HEK293 (cell line): ENCODE results near the gene CAGE1.

Experiments used
- ELK4 ChIP-seq: IDR thresholded peaks from 2 replicates; pipeline ENCODE4 v1.6.1; 2011; ENCODE audit warnings: mild to moderate bottlenecking, low read depth, low read length, borderline replicate concordance
- GLI2 ChIP-seq: fragments of 450-650 bp; formaldehyde crosslinking; IDR thresholded peaks from 2 replicates; pipeline ENCODE4; 2017; ENCODE audit warnings: missing biosample characterization, missing genetic modification characterization, low read depth, borderline replicate concordance
- GLIS1 ChIP-seq: fragments of 450-650 bp; formaldehyde crosslinking; IDR thresholded peaks from 2 replicates; pipeline ENCODE4 v1.5.1; 2016; ENCODE audit warnings: missing biosample characterization, missing genetic modification characterization
- HIC1 ChIP-seq: fragments of 450-650 bp; formaldehyde crosslinking; IDR thresholded peaks from 2 replicates; pipeline ENCODE4 v1.5.1; 2016; ENCODE audit warnings: missing biosample characterization, missing genetic modification characterization
- MYNN ChIP-seq: fragments of 450-650 bp; formaldehyde crosslinking; IDR thresholded peaks from 2 replicates; pipeline ENCODE4 v1.5.1; 2016; ENCODE audit warnings: missing biosample characterization, missing genetic modification characterization, borderline replicate concordance
- PATZ1 ChIP-seq: fragments of 450-650 bp; formaldehyde crosslinking; IDR thresholded peaks from 2 replicates; pipeline ENCODE4 v1.5.1; 2016; ENCODE audit warnings: missing biosample characterization, missing genetic modification characterization
- TSHZ1 ChIP-seq: fragments of 450-650 bp; formaldehyde crosslinking; IDR thresholded peaks from 2 replicates; pipeline ENCODE4 v1.5.1; 2016; ENCODE audit warnings: missing biosample characterization, missing genetic modification characterization, borderline replicate concordance
- ZBTB48 ChIP-seq: fragments of 450-650 bp; formaldehyde crosslinking; IDR thresholded peaks from 2 replicates; pipeline ENCODE4 v1.5.1; 2016; ENCODE audit warnings: missing biosample characterization, missing genetic modification characterization
- ZNF248 ChIP-seq: fragments of 450-650 bp; formaldehyde crosslinking; IDR thresholded peaks from 2 replicates; pipeline ENCODE4 v1.5.1; 2017; ENCODE audit warnings: missing biosample characterization, missing genetic modification characterization
- ZNF335 ChIP-seq: fragments of 450-650 bp; formaldehyde crosslinking; conservative IDR thresholded peaks from 2 replicates; pipeline ENCODE4 v1.5.1; 2016; ENCODE audit warnings: missing biosample characterization, missing genetic modification characterization
- ZNF37A ChIP-seq: fragments of 450-650 bp; IDR thresholded peaks from 2 replicates; pipeline ENCODE4 v1.5.1; 2018; ENCODE audit warnings: missing biosample characterization, missing genetic modification characterization
- ZNF518A ChIP-seq: fragments of 450-650 bp; formaldehyde crosslinking; conservative IDR thresholded peaks from 2 replicates; pipeline ENCODE4 v1.5.1; 2016; ENCODE audit warnings: low read depth, missing biosample characterization, missing genetic modification characterization
- ZNF571 ChIP-seq: fragments of 450-650 bp; formaldehyde crosslinking; IDR thresholded peaks from 2 replicates; pipeline ENCODE4 v1.5.0; 2017; ENCODE audit warnings: missing biosample characterization, missing genetic modification characterization
- ZNF664 ChIP-seq: fragments of 450-650 bp; formaldehyde crosslinking; IDR thresholded peaks from 2 replicates; pipeline ENCODE4 v1.5.1; 2016; ENCODE audit warnings: missing biosample characterization, missing genetic modification characterization
- ZNF701 ChIP-seq: fragments of 450-650 bp; formaldehyde crosslinking; IDR thresholded peaks from 2 replicates; pipeline ENCODE4 v1.5.1; 2016; ENCODE audit warnings: missing biosample characterization, missing genetic modification characterization
- ZSCAN18 ChIP-seq: fragments of 450-650 bp; formaldehyde crosslinking; IDR thresholded peaks from 2 replicates; pipeline ENCODE4 v1.5.1; 2016; ENCODE audit warnings: missing biosample characterization, missing genetic modification characterization

Gene CAGE1

GRCh38 chr6:7313505-7314165 is 75.9 kb downstream of the CAGE1 start (continued):
- TF ChIP-seq ZNF518A (peak; percentile 23; the same call in 1 of the 2 replicates), TSHZ1 (tag by site-specific recombination) (no peak), ZNF571 (no peak), GLI2 (tag by site-specific recombination) (0 out of 2 replicates have a peak, but pooled peaks have one; percentile 7), ZBTB48 (no peak), ZNF664 (tag by site-specific recombination) (peak; percentile 19; the same call in 1 of the 2 replicates), ZNF335 (tag by site-specific recombination) (peak; percentile 76; the same call in 1 of the 2 replicates), ZNF701 (tag by site-specific recombination) (no peak), ZSCAN18 (tag by site-specific recombination) (no peak), MYNN (tag by site-specific recombination) (no peak), PATZ1 (no peak), ELK4 (no peak), HIC1 (no peak), ZNF248 (tag by site-specific recombination) (no peak), ZNF37A (tag by site-specific recombination) (no peak), GLIS1 (tag by site-specific recombination) (peak; percentile 1; the same call in 1 of the 2 replicates)
